HG03095 (cell line): ENCODE measurements around the gene CRTC2.

Source experiments
- ATAC-seq: cut with Tn5 transposase; IDR thresholded peaks from one replicate; pipeline ENCODE4 v1.9.1; 2021; ENCODE audit warnings: moderate library complexity; ENCODE audit not compliant: unreplicated experiment

The CRTC2 gene

GRCh38 chr1:153899509-153899908 is 58.9 kb downstream of the CRTC2 start:
- ATAC-seq, result no peak
